NK-92 (cell line): ENCODE data around the gene TEX2.

ENCODE experiments used
- DNase-seq: peaks from one replicate; lab custom pipeline; 2025; ENCODE audit not compliant: unreplicated experiment; lab: John Stamatoyannopoulos, UW

Gene TEX2

GRCh38 chr17:64263000-64263766, at the start of gene TEX2:
TSS of gene TEX2 (minus strand) at chr17:64263260. CDS start at chr17:64214217, 49,043 bp downstream.
- no peak for DNase-seq

GRCh38 chr17:64309710-64310109, 46.6 kb upstream of the TEX2 start:
- DNase-seq = no peak

- no peak for DNase-seq
Measured at GRCh38 chr17:64309021-64309420, 46.0 kb upstream of the TEX2 start.

GRCh38 chr17:64306850-64307463, 43.9 kb upstream of the TEX2 start:
- DNase-seq = no peak

GRCh38 chr17:64304551-64304950, 41.5 kb upstream of the TEX2 start:
- no peak for DNase-seq

- no peak for DNase-seq
Measured at GRCh38 chr17:64300699-64300965, 37.6 kb upstream of the TEX2 start.

GRCh38 chr17:64297467-64298088, 34.5 kb upstream of the TEX2 start:
- no peak for DNase-seq

- no peak for DNase-seq
Measured at GRCh38 chr17:64296246-64296645, 33.2 kb upstream of the TEX2 start.

- no peak for DNase-seq
Measured at GRCh38 chr17:64295146-64295545, 32.1 kb upstream of the TEX2 start.

- DNase-seq = no peak
Measured at GRCh38 chr17:64291268-64291851, 28.3 kb upstream of the TEX2 start.

GRCh38 chr17:64289741-64290141, 26.7 kb upstream of the TEX2 start:
- no peak for DNase-seq

- no peak for DNase-seq
Measured at GRCh38 chr17:64282753-64283080, 19.7 kb upstream of the TEX2 start.

- DNase-seq = no peak
Measured at GRCh38 chr17:64281962-64282752, 19.1 kb upstream of the TEX2 start.

- no peak for DNase-seq
Measured at GRCh38 chr17:64278614-64279013, 15.6 kb upstream of the TEX2 start.

GRCh38 chr17:64277831-64278562, 14.9 kb upstream of the TEX2 start:
- DNase-seq = no peak

GRCh38 chr17:64276961-64277505, 14.0 kb upstream of the TEX2 start:
- no peak for DNase-seq

- no peak for DNase-seq
Measured at GRCh38 chr17:64275016-64275415, 12.0 kb upstream of the TEX2 start.

- no peak for DNase-seq
Measured at GRCh38 chr17:64273006-64273405, 9.9 kb upstream of the TEX2 start.

- DNase-seq = no peak
Measured at GRCh38 chr17:64270885-64271284, 7.8 kb upstream of the TEX2 start.
